Activated naive CD8-positive, alpha-beta T cell (primary cell): ENCODE data around the gene MPPED1.

ENCODE experiments used
- H3K27ac Mint-ChIP-seq: one replicate; pipeline ENCODE4 v1.8.0; 2021; ENCODE audit warnings: mixed read lengths
- H3K27me3 Mint-ChIP-seq: one replicate; pipeline ENCODE4 v1.8.0; 2021; ENCODE audit warnings: mixed read lengths
- H3K36me3 Mint-ChIP-seq: one replicate; pipeline ENCODE4 v1.8.0; 2021; ENCODE audit warnings: mixed read lengths
- H3K4me1 Mint-ChIP-seq: one replicate; pipeline ENCODE4 v1.8.0; 2021; ENCODE audit warnings: low read depth, mixed read lengths
- H3K4me3 Mint-ChIP-seq: one replicate; pipeline ENCODE4 v1.8.0; 2021; ENCODE audit warnings: mild to moderate bottlenecking, mixed read lengths
- H3K9me3 Mint-ChIP-seq: one replicate; pipeline ENCODE4 v1.8.0; 2021; ENCODE audit warnings: low read depth, mixed read lengths

MPPED1 gene

GRCh38 chr22:43488937-43489336 is 77.1 kb downstream of the MPPED1 start:
- H3K27ac Mint-ChIP-seq, result no peak overlapping the region
- H3K36me3 Mint-ChIP-seq, result no peaks in the 10 kb centered on the region
- no peaks in the 10 kb centered on the region for H3K9me3 Mint-ChIP-seq
- no peaks in the 10 kb centered on the region for H3K4me1 Mint-ChIP-seq
- H3K27me3 Mint-ChIP-seq, result peaks cover 10% of the 10 kb centered on the region
- H3K4me3 Mint-ChIP-seq, result no peak overlapping the region

- H3K27ac Mint-ChIP-seq, result no peak overlapping the region
- no peaks in the 10 kb centered on the region for H3K4me1 Mint-ChIP-seq
- H3K9me3 Mint-ChIP-seq, result no peaks in the 10 kb centered on the region
- H3K27me3 Mint-ChIP-seq, result peaks cover 10% of the 10 kb centered on the region
- no peak overlapping the region for H3K4me3 Mint-ChIP-seq
- H3K36me3 Mint-ChIP-seq, result no peaks in the 10 kb centered on the region
These were observed 78.5 kb downstream of the MPPED1 start for GRCh38 chr22:43490311-43490710.

- no peaks in the 10 kb centered on the region for H3K9me3 Mint-ChIP-seq
- H3K4me1 Mint-ChIP-seq, result no peaks in the 10 kb centered on the region
- no peaks in the 10 kb centered on the region for H3K36me3 Mint-ChIP-seq
- H3K4me3 Mint-ChIP-seq, result no peak overlapping the region
- H3K27me3 Mint-ChIP-seq, result peaks cover 10% of the 10 kb centered on the region
- H3K27ac Mint-ChIP-seq, result no peak overlapping the region
These were observed 79.4 kb downstream of the MPPED1 start for GRCh38 chr22:43491177-43491576.

- Mint-ChIP-seq H3K27ac (no peak overlapping the region), H3K9me3 (no peaks in the 10 kb centered on the region), H3K4me1 (no peaks in the 10 kb centered on the region), H3K4me3 (no peak overlapping the region), H3K36me3 (no peaks in the 10 kb centered on the region), H3K27me3 (peaks cover 10% of the 10 kb centered on the region)
These were observed 79.9 kb downstream of the MPPED1 start for GRCh38 chr22:43491737-43492136.

GRCh38 chr22:43493297-43493696 is 81.5 kb downstream of the MPPED1 start:
- Mint-ChIP-seq H3K27ac (no peak overlapping the region), H3K4me3 (no peak overlapping the region), H3K36me3 (no peaks in the 10 kb centered on the region), H3K9me3 (no peaks in the 10 kb centered on the region), H3K4me1 (no peaks in the 10 kb centered on the region), H3K27me3 (peaks cover 4% of the 10 kb centered on the region)

GRCh38 chr22:43497956-43498855 is 86.4 kb downstream of the MPPED1 start:
- Mint-ChIP-seq H3K27ac (no peak overlapping the region), H3K36me3 (no peaks in the 10 kb centered on the region), H3K4me1 (no peaks in the 10 kb centered on the region), H3K9me3 (no peaks in the 10 kb centered on the region), H3K27me3 (peaks cover 2% of the 10 kb centered on the region), H3K4me3 (no peak overlapping the region)

- Mint-ChIP-seq H3K27ac (no peak overlapping the region), H3K4me3 (no peak overlapping the region), H3K36me3 (no peaks in the 10 kb centered on the region), H3K27me3 (peaks cover under 1% of the 10 kb centered on the region), H3K4me1 (no peaks in the 10 kb centered on the region), H3K9me3 (no peaks in the 10 kb centered on the region)
These were observed 87.0 kb downstream of the MPPED1 start for GRCh38 chr22:43498856-43499253.

- Mint-ChIP-seq H3K4me3 (no peak overlapping the region), H3K27me3 (no peaks in the 10 kb centered on the region), H3K27ac (no peak overlapping the region), H3K36me3 (no peaks in the 10 kb centered on the region), H3K9me3 (no peaks in the 10 kb centered on the region), H3K4me1 (no peaks in the 10 kb centered on the region)
These were observed 89.3 kb downstream of the MPPED1 start for GRCh38 chr22:43500792-43501785.

- Mint-ChIP-seq H3K36me3 (no peaks in the 10 kb centered on the region), H3K4me1 (no peaks in the 10 kb centered on the region), H3K27ac (no peak overlapping the region), H3K9me3 (no peaks in the 10 kb centered on the region), H3K4me3 (no peak overlapping the region), H3K27me3 (no peaks in the 10 kb centered on the region)
These were observed 90.1 kb downstream of the MPPED1 start for GRCh38 chr22:43501878-43502277.

- Mint-ChIP-seq H3K36me3 (no peaks in the 10 kb centered on the region), H3K27me3 (no peaks in the 10 kb centered on the region), H3K4me1 (no peaks in the 10 kb centered on the region), H3K9me3 (no peaks in the 10 kb centered on the region), H3K27ac (no peak overlapping the region), H3K4me3 (no peak overlapping the region)
These were observed 90.6 kb downstream of the MPPED1 start for GRCh38 chr22:43502306-43502874.

GRCh38 chr22:43504068-43504467 is 92.3 kb downstream of the MPPED1 start:
- Mint-ChIP-seq H3K4me3 (no peak overlapping the region), H3K27ac (no peak overlapping the region)

GRCh38 chr22:43504666-43505261 is 93.0 kb downstream of the MPPED1 start:
- Mint-ChIP-seq H3K9me3 (no peaks in the 10 kb centered on the region), H3K4me1 (no peaks in the 10 kb centered on the region), H3K27me3 (no peaks in the 10 kb centered on the region), H3K36me3 (no peaks in the 10 kb centered on the region), H3K4me3 (no peak overlapping the region), H3K27ac (no peak overlapping the region)

More at GRCh38 chr22:43504068-43504467, 92.3 kb downstream of the MPPED1 start:
- H3K9me3 Mint-ChIP-seq, result no peaks in the 10 kb centered on the region
- no peaks in the 10 kb centered on the region for H3K27me3 Mint-ChIP-seq
- H3K4me1 Mint-ChIP-seq, result no peaks in the 10 kb centered on the region
- H3K36me3 Mint-ChIP-seq, result no peaks in the 10 kb centered on the region

- Mint-ChIP-seq H3K27ac (no peak overlapping the region), H3K4me3 (no peak overlapping the region), H3K27me3 (no peaks in the 10 kb centered on the region), H3K4me1 (no peaks in the 10 kb centered on the region), H3K9me3 (no peaks in the 10 kb centered on the region), H3K36me3 (no peaks in the 10 kb centered on the region)
These were observed 93.6 kb downstream of the MPPED1 start for GRCh38 chr22:43505423-43505822.

GRCh38 chr22:43505896-43506295 is 94.1 kb downstream of the MPPED1 start:
- H3K36me3 Mint-ChIP-seq, result no peaks in the 10 kb centered on the region

More at GRCh38 chr22:43505896-43506295, 94.1 kb downstream of the MPPED1 start:
- no peak overlapping the region for H3K4me3 Mint-ChIP-seq
- H3K27ac Mint-ChIP-seq, result no peak overlapping the region
- H3K4me1 Mint-ChIP-seq, result no peaks in the 10 kb centered on the region
- no peaks in the 10 kb centered on the region for H3K27me3 Mint-ChIP-seq
- no peaks in the 10 kb centered on the region for H3K9me3 Mint-ChIP-seq
